B cell (primary cell): Measurements from ENCODE around the gene WT1. TPM values are rescaled to one million over a fixed set of nuclear protein-coding genes. Genes with fewer than 3 reads are reported as not detected.

Source experiments
- ATAC-seq: fragments of 200-7000 bp; cut with Tn5 transposase; one replicate; pipeline ENCODE4 v1.10.0; 2021; ENCODE audit warnings: low read depth, mild to moderate bottlenecking, moderate number of reproducible peaks, moderate library complexity
- CTCF ChIA-PET: fragments of 350-600 bp; sonication (Branson Sonifier 250); formaldehyde crosslinking; loops from one replicate; lab custom pipeline; 2021; ENCODE audit warnings: antibody characterized with exemption, inconsistent platforms; lab: Charles Lee
- POLR2A ChIA-PET: fragments of 350-600 bp; sonication (Branson Sonifier 250); formaldehyde crosslinking; loops from one replicate; lab custom pipeline; 2021; ENCODE audit warnings: antibody characterized with exemption; lab: Charles Lee
- DNase-seq: peaks from one replicate; pipeline ENCODE4 v3.0.0; 2013
- H2AFZ ChIP-seq: 2 replicates; pipeline ENCODE4 v1.6.1; 2012; ENCODE audit warnings: mild to moderate bottlenecking, low read depth, low read length; ENCODE audit not compliant: insufficient read depth, poor library complexity, severe bottlenecking
- H3K27ac ChIP-seq, 2 donors: 1 replicate in 1 of 2; 2 replicates in 1 of 2; pipeline ENCODE4 v1.5.1; 2012 to 2013; ENCODE audit warnings: low read length in 2 of 2, mild to moderate bottlenecking in 2 of 2, moderate library complexity in 1 of 2
- H3K27me3 ChIP-seq, 4 experiments: fragments of 200-600 bp in 1 of 4; sonication (generic) in 1 of 4; replicated peaks in 1 of 4; 1 replicate in 2 of 4; 2 replicates in 2 of 4; pipeline versions ENCODE4 v1.6.1 to v1.7.0; 2013 to 2016; ENCODE audit warnings: low read length in 3 of 4, mild to moderate bottlenecking in 2 of 4, mixed read lengths in 1 of 4, moderate library complexity in 1 of 4; ENCODE audit not compliant: insufficient read depth in 4 of 4, control insufficient read depth in 3 of 4; ENCODE audit errors: control extremely low read depth in 1 of 4
- H3K36me3 ChIP-seq, 2 experiments: replicated peaks in 1 of 2; 1 replicate in 1 of 2; 2 replicates in 1 of 2; pipeline versions ENCODE4 v1.6.1 to v1.7.1; 2013; ENCODE audit warnings: low read length in 1 of 2; ENCODE audit not compliant: insufficient read depth in 2 of 2, control insufficient read depth in 1 of 2; ENCODE audit errors: control extremely low read depth in 1 of 2, extremely low read depth in 1 of 2
- H3K4me1 ChIP-seq, 2 donors: fragments of 200-600 bp in 1 of 2; sonication (generic) in 1 of 2; 1 replicate in 1 of 2; 2 replicates in 1 of 2; pipeline versions ENCODE4 v1.5.1 to v1.6.1; 2013 to 2017; ENCODE audit warnings: low read length in 2 of 2; ENCODE audit not compliant: control insufficient read depth in 2 of 2, insufficient read depth in 2 of 2
- H3K4me2 ChIP-seq: replicated peaks from 2 replicates; pipeline ENCODE3; 2012; ENCODE audit warnings: mild to moderate bottlenecking, low read depth, low read length; ENCODE audit not compliant: poor library complexity, severe bottlenecking
- H3K4me3 ChIP-seq, 5 experiments: fragments of 200-600 bp in 1 of 5; sonication (generic) in 1 of 5; 1 replicate in 3 of 5; 2 replicates in 2 of 5; pipeline versions ENCODE4 v1.5.1 to v1.7.0; 2011 to 2016; ENCODE audit warnings: low read length in 4 of 5, mild to moderate bottlenecking in 4 of 5, low read depth in 2 of 5, control low read depth in 1 of 5, moderate library complexity in 1 of 5; ENCODE audit not compliant: insufficient read depth in 1 of 5; ENCODE audit errors: control extremely low read depth in 1 of 5, extremely low read depth in 1 of 5
- H3K79me2 ChIP-seq: fragments of 200-600 bp; sonication (generic); one replicate; pipeline ENCODE4 v1.6.0; 2016; ENCODE audit warnings: low read length; ENCODE audit not compliant: control insufficient read depth, insufficient read depth
- H3K9ac ChIP-seq: fragments of 200-600 bp; sonication (generic); 2 replicates; pipeline ENCODE4 v1.6.1; 2017; ENCODE audit warnings: mild to moderate bottlenecking, low read length, moderate library complexity
- H3K9me3 ChIP-seq, 3 donors: one replicate each; pipeline versions ENCODE4 v1.6.1 to v1.7.1; 2013; ENCODE audit warnings: low read length in 2 of 3; ENCODE audit not compliant: control insufficient read depth in 2 of 3, insufficient read depth in 1 of 3; ENCODE audit errors: control extremely low read depth in 1 of 3
- H4K20me1 ChIP-seq: 2 replicates; pipeline ENCODE4 v1.6.0; 2012; ENCODE audit warnings: mild to moderate bottlenecking, low read length; ENCODE audit not compliant: insufficient read depth, control insufficient read depth, poor library complexity, severe bottlenecking
- H3K27ac Mint-ChIP-seq: one replicate; pipeline ENCODE4 v1.8.0; 2021; ENCODE audit warnings: mixed read lengths
- H3K27me3 Mint-ChIP-seq: one replicate; pipeline ENCODE4 v1.8.0; 2021; ENCODE audit warnings: mixed read lengths
- H3K4me1 Mint-ChIP-seq: one replicate; pipeline ENCODE4 v1.8.0; 2021; ENCODE audit warnings: mixed read lengths
- H3K4me3 Mint-ChIP-seq: one replicate; pipeline ENCODE4 v1.8.0; 2021; ENCODE audit warnings: mixed read lengths
- H3K9me3 Mint-ChIP-seq: one replicate; pipeline ENCODE4 v1.8.0; 2022; ENCODE audit warnings: mixed read lengths; ENCODE audit not compliant: insufficient read depth
- CTCF ChIP-seq: fragments of 200-600 bp; IDR thresholded peaks from one replicate; pipeline ENCODE4 v1.8.0; 2022; ENCODE audit warnings: antibody characterized with exemption, mild to moderate bottlenecking
- EZH2 ChIP-seq: IDR thresholded peaks from 2 replicates; pipeline ENCODE4 v1.6.1; 2012; ENCODE audit warnings: borderline replicate concordance, low read depth, mild to moderate bottlenecking, moderate library complexity, low read length; ENCODE audit not compliant: insufficient read depth, poor library complexity, severe bottlenecking
- WGBS: methylation state at CpG from one replicate; pipeline ENCODE4 v1.1.5; 2013; ENCODE audit warnings: missing lambda C conversion rate; ENCODE audit not compliant: insufficient coverage; 5-methylcytosine and 5-hydroxymethylcytosine counted together
- intact Hi-C: fragments of 100-400 bp; cut with micrococcal nuclease; formaldehyde crosslinking; loops from one replicate; pipeline ENCODE4 v1.10.0; 2022
- polyA plus RNA-seq: library from polyadenylated mRNA; depleted of rRNA; stranded (reverse); fragments of >200 nt; gene quantifications from 2 replicates; pipeline ENCODE4 v1.2.3, GENCODE V29; 2012
- total RNA-seq, 2 donors: library from RNA; stranded (reverse); fragments of 120-200 nt in 1 of 2; gene quantifications; 1 replicate in 1 of 2; 2 replicates in 1 of 2; pipeline versions ENCODE4 v1.2.3 to v1.2.4, GENCODE V29; 2013 to 2022

WT1 gene
- total and polyA plus RNA-seq, 2 donors (not counting 1 experiment from before 2014, with no cell fraction given), result not detected

- no peaks in the 10 kb centered on the region for H4K20me1 ChIP-seq
- H3K36me3 ChIP-seq, result no peaks in the 10 kb centered on the region
- no peak overlapping the region for H3K9ac ChIP-seq
- H3K4me1 ChIP-seq, result no peaks in the 10 kb centered on the region
- no peak overlapping the region for H3K4me3 ChIP-seq
- no peaks in the 10 kb centered on the region for H3K9me3 ChIP-seq
- TF ChIP-seq EZH2, result no peak
- Mint-ChIP-seq H3K27ac (no peak overlapping the region), H3K4me1 (no peaks in the 10 kb centered on the region), H3K27me3 (no peaks in the 10 kb centered on the region), H3K9me3 (no peaks in the 10 kb centered on the region), H3K4me3 (no peak overlapping the region)
- H3K27me3 ChIP-seq, result no peaks in the 10 kb centered on the region
- DNase-seq, result no peak
- CTCF ChIA-PET, result no interaction called here
- WGBS, result 88% methylated on average over 1 of the region's 2 CpGs
- no peak for ATAC-seq
- no peak overlapping the region for H2AFZ ChIP-seq
- no peak overlapping the region for H3K27ac ChIP-seq
- H3K79me2 ChIP-seq, result no peaks in the 10 kb centered on the region
- POLR2A ChIA-PET, result no interaction called here
- no peak overlapping the region for H3K4me2 ChIP-seq
- intact Hi-C loops, result no loop called here
These were observed 21.5 kb upstream of the WT1 start for GRCh38 chr11:32456864-32457263.

- Histone ChIP-seq H3K27me3 (no peaks in the 10 kb centered on the region), H3K9me3 (no peaks in the 10 kb centered on the region), H3K4me1 (no peaks in the 10 kb centered on the region), H3K4me3 (no peak overlapping the region), H3K27ac (no peak overlapping the region), H4K20me1 (no peaks in the 10 kb centered on the region), H3K4me2 (no peak overlapping the region), H3K36me3 (no peaks in the 10 kb centered on the region), H2AFZ (no peak overlapping the region), H3K9ac (no peak overlapping the region), H3K79me2 (no peaks in the 10 kb centered on the region)
- ChIA-PET POLR2A (no interaction called here), CTCF (no interaction called here)
- TF ChIP-seq CTCF, result no peak
- TF ChIP-seq EZH2, result no peak
- Mint-ChIP-seq H3K9me3 (no peaks in the 10 kb centered on the region), H3K27ac (no peak overlapping the region), H3K27me3 (peaks cover 6% of the 10 kb centered on the region), H3K4me3 (no peak overlapping the region), H3K4me1 (no peaks in the 10 kb centered on the region)
- DNase-seq (no peak), ATAC-seq (no peak)
- 88% methylated on average over 2 of the region's 2 CpGs for WGBS
- intact Hi-C loops, result no loop called here
These were observed 19.7 kb upstream of the WT1 start for GRCh38 chr11:32454993-32455392.
